NCI-H748 (cell line): ENCODE results near the gene LBHD2.

Experiments
- DNase-seq: peaks from one replicate; lab custom pipeline; 2025; ENCODE audit not compliant: unreplicated experiment; lab: John Stamatoyannopoulos, UW

Gene LBHD2

GRCh38 chr14:103068351-103069073 is 15.5 kb upstream of the LBHD2 start:
- DNase-seq, result no peak

GRCh38 chr14:103070263-103070885 is 13.6 kb upstream of the LBHD2 start:
- DNase-seq, result no peak

- no peak for DNase-seq
These were observed 13.0 kb upstream of the LBHD2 start for GRCh38 chr14:103070971-103071542.

GRCh38 chr14:103071544-103072251 is 12.3 kb upstream of the LBHD2 start:
- no peak for DNase-seq

- no peak for DNase-seq
These were observed 11.2 kb upstream of the LBHD2 start for GRCh38 chr14:103072595-103073366.

- no peak for DNase-seq
These were observed 10.6 kb upstream of the LBHD2 start for GRCh38 chr14:103073367-103073875.

- no peak for DNase-seq
These were observed 9.9 kb upstream of the LBHD2 start for GRCh38 chr14:103073876-103074728.

GRCh38 chr14:103074729-103075367 is 9.2 kb upstream of the LBHD2 start:
- DNase-seq, result peak; percentile 80

GRCh38 chr14:103078420-103078749 is 5.6 kb upstream of the LBHD2 start:
- peak; percentile 88 for DNase-seq

GRCh38 chr14:103078860-103079587 is 5.0 kb upstream of the LBHD2 start:
- no peak for DNase-seq

- no peak for DNase-seq
These were observed 2.1 kb upstream of the LBHD2 start for GRCh38 chr14:103081951-103082350.

GRCh38 chr14:103085106-103086091 is 1.4 kb downstream of the LBHD2 start:
- no peak for DNase-seq

- no peak for DNase-seq
These were observed 2.8 kb downstream of the LBHD2 start for GRCh38 chr14:103086771-103087342.

- DNase-seq, result peak; percentile 51
These were observed 3.4 kb downstream of the LBHD2 start for GRCh38 chr14:103087343-103087835.

GRCh38 chr14:103088921-103089320 is 4.9 kb downstream of the LBHD2 start:
- no peak for DNase-seq

GRCh38 chr14:103089386-103090335 is 5.7 kb downstream of the LBHD2 start:
- no peak for DNase-seq
